OCI-LY1 (cell line): ENCODE data around the gene JAK1.

ENCODE experiments used
- H2AFZ ChIP-seq: fragments of 200-600 bp; sonication (generic), shearing (Covaris generic); 2 replicates; pipeline ENCODE4 v1.6.0; 2014; ENCODE audit warnings: antibody characterized with exemption, mild to moderate bottlenecking, low read length
- H3F3A ChIP-seq: fragments of 200-600 bp; sonication (generic), shearing (Covaris generic); 2 replicates; pipeline ENCODE4 v1.6.0; 2014; ENCODE audit warnings: mild to moderate bottlenecking, antibody characterized with exemption, low read length, moderate library complexity; ENCODE audit not compliant: insufficient read depth
- H3K27ac ChIP-seq: fragments of 200-600 bp; sonication (generic); 2 replicates; pipeline ENCODE4 v1.5.1; 2014; ENCODE audit warnings: low read length, mixed run types, mild to moderate bottlenecking, low read depth; ENCODE audit not compliant: poor library complexity, severe bottlenecking
- H3K27me3 ChIP-seq: fragments of 200-600 bp; sonication (generic); 2 replicates; pipeline ENCODE4 v1.6.0; 2014; ENCODE audit warnings: antibody characterized with exemption, mild to moderate bottlenecking, low read length, moderate library complexity; ENCODE audit not compliant: insufficient read depth
- H3K36me3 ChIP-seq: fragments of 200-600 bp; sonication (generic); 2 replicates; pipeline ENCODE4 v1.6.1; 2014; ENCODE audit warnings: mild to moderate bottlenecking, antibody characterized with exemption, low read length, moderate library complexity, mixed read lengths; ENCODE audit not compliant: insufficient read depth
- H3K4me1 ChIP-seq: fragments of 200-600 bp; sonication (generic); 2 replicates; pipeline ENCODE4 v1.5.1; 2014; ENCODE audit warnings: mild to moderate bottlenecking, low read length, moderate library complexity; ENCODE audit not compliant: insufficient read depth, severe bottlenecking
- H3K4me2 ChIP-seq: fragments of 200-600 bp; sonication (generic), shearing (Covaris generic); 2 replicates; pipeline ENCODE4 v1.6.1; 2014; ENCODE audit warnings: low read length
- H3K4me3 ChIP-seq: fragments of 200-600 bp; sonication (generic); 2 replicates; pipeline ENCODE4 v1.5.1; 2014; ENCODE audit warnings: low read length, low read depth, mild to moderate bottlenecking, mixed read lengths; ENCODE audit not compliant: poor library complexity, severe bottlenecking
- H3K79me2 ChIP-seq: fragments of 200-600 bp; shearing (Covaris generic); 2 replicates; pipeline ENCODE4 v1.6.1; 2016; ENCODE audit warnings: mixed run types, low read length, mixed read lengths; ENCODE audit not compliant: insufficient read depth
- H3K9ac ChIP-seq: fragments of 200-600 bp; sonication (generic), shearing (Covaris generic); 2 replicates; pipeline ENCODE4 v1.6.1; 2014; ENCODE audit warnings: mild to moderate bottlenecking, low read length, mixed read lengths
- H3K9me2 ChIP-seq: fragments of 200-600 bp; sonication (generic), shearing (Covaris generic); 2 replicates; pipeline ENCODE4 v1.6.1; 2014; ENCODE audit warnings: low read depth, mild to moderate bottlenecking, low read length, mixed read lengths
- H3K9me3 ChIP-seq: fragments of 200-600 bp; shearing (Covaris generic); 2 replicates; pipeline ENCODE4 v1.6.1; 2014; ENCODE audit warnings: low read length, mixed read lengths
- H4K20me1 ChIP-seq: fragments of 200-600 bp; sonication (generic), shearing (Covaris generic); 2 replicates; pipeline ENCODE4 v1.6.0; 2016; ENCODE audit warnings: mild to moderate bottlenecking, low read length; ENCODE audit not compliant: insufficient read depth
- CTCF ChIP-seq: fragments of 200-600 bp; sonication (generic), shearing (Covaris generic); IDR thresholded peaks from 2 replicates; pipeline ENCODE4 v1.5.1; 2017; ENCODE audit warnings: mild to moderate bottlenecking, antibody characterized with exemption, low read length, moderate library complexity, mixed read lengths
- EZH2 ChIP-seq: fragments of 200-600 bp; sonication (generic), shearing (Covaris generic); IDR thresholded peaks from 2 replicates; pipeline ENCODE4 v1.8.0; 2017; ENCODE audit warnings: borderline replicate concordance, mixed run types, mild to moderate bottlenecking, antibody characterized with exemption, low read length, moderate library complexity, mixed read lengths

Gene JAK1

GRCh38 chr1:64871256-64871655 is 95.1 kb downstream of the JAK1 start:
- H3K4me3 ChIP-seq = no peak overlapping the region
- no peaks in the 10 kb centered on the region for H3K9me2 ChIP-seq
- H3K79me2 ChIP-seq = no peaks in the 10 kb centered on the region
- peaks cover 30% of the 10 kb centered on the region for H3K36me3 ChIP-seq
- no peaks in the 10 kb centered on the region for H3F3A ChIP-seq
- no peak overlapping the region for H2AFZ ChIP-seq
- no peaks in the 10 kb centered on the region for H3K27me3 ChIP-seq
- H3K9ac ChIP-seq = no peak overlapping the region
- no peaks in the 10 kb centered on the region for H3K4me1 ChIP-seq
- H3K4me2 ChIP-seq = no peak overlapping the region
- no peaks in the 10 kb centered on the region for H4K20me1 ChIP-seq
- H3K9me3 ChIP-seq = no peaks in the 10 kb centered on the region
- TF ChIP-seq EZH2 (no peak), CTCF (no peak)
- H3K27ac ChIP-seq = no peak overlapping the region

GRCh38 chr1:64867266-64867665 is 99.1 kb downstream of the JAK1 start:
- Histone ChIP-seq H3K4me2 (no peak overlapping the region), H3K27me3 (no peaks in the 10 kb centered on the region), H3K4me1 (peaks cover 21% of the 10 kb centered on the region), H3K9me2 (no peaks in the 10 kb centered on the region), H3K79me2 (no peaks in the 10 kb centered on the region), H3K27ac (no peak overlapping the region), H3F3A (no peaks in the 10 kb centered on the region), H3K9ac (no peak overlapping the region), H3K36me3 (peaks cover 26% of the 10 kb centered on the region), H4K20me1 (no peaks in the 10 kb centered on the region), H3K9me3 (no peaks in the 10 kb centered on the region), H3K4me3 (no peak overlapping the region), H2AFZ (no peak overlapping the region)
- TF ChIP-seq EZH2 (no peak), CTCF (no peak)

- Histone ChIP-seq H3K9me3 (no peaks in the 10 kb centered on the region), H3K36me3 (peaks cover 28% of the 10 kb centered on the region), H2AFZ (no peak overlapping the region), H4K20me1 (no peaks in the 10 kb centered on the region), H3K9ac (no peak overlapping the region), H3K4me2 (no peak overlapping the region), H3K4me1 (peaks cover 25% of the 10 kb centered on the region), H3K9me2 (no peaks in the 10 kb centered on the region), H3K79me2 (no peaks in the 10 kb centered on the region), H3K27me3 (no peaks in the 10 kb centered on the region), H3F3A (no peaks in the 10 kb centered on the region), H3K27ac (no peak overlapping the region), H3K4me3 (no peak overlapping the region)
- TF ChIP-seq EZH2 (no peak), CTCF (no peak)
Observed at GRCh38 chr1:64866689-64867088, 99.7 kb downstream of the JAK1 start.
